Mammary epithelial cell (primary cell): ENCODE data around the gene ZNF451.

Source experiments
- EZH2 ChIP-seq: IDR thresholded peaks from 2 replicates; pipeline ENCODE4 v1.6.1; 2012; ENCODE audit warnings: low read length, inconsistent platforms, borderline replicate concordance
- TF ChIP-seq, protein P1 (sequence below), 2 donors: IDR thresholded peaks in 1 of 2; conservative IDR thresholded peaks in 1 of 2; 2 replicates each; pipeline ENCODE4 v1.5.1; 2011 to 2012; ENCODE audit warnings: inconsistent platforms in 2 of 2, low read length in 2 of 2, mild to moderate bottlenecking in 2 of 2, control low read depth in 1 of 2, low read depth in 1 of 2; ENCODE audit not compliant: insufficient read depth in 1 of 2; ENCODE audit errors: extremely low read depth in 1 of 2

DNA sequence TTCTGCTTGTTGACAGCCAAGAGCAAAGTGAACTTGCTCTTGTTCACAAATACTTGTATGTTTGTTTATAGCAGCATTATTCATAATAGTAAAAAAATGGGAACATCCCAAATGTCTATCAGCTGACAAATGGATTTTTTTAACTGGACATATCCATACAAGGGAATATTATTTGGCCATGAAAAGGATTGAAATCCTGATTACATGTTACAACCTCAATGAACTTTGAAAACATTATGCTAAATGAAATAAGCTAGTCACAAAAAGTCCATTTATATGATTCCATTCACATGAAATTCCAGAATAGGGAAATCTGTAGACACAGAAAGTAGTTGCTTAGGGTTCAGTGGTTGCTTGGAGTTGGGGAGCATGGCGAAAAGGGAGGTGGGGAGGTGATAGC is 53.7 kb downstream of the ZNF451 start:
- TF ChIP-seq, protein P1, sequence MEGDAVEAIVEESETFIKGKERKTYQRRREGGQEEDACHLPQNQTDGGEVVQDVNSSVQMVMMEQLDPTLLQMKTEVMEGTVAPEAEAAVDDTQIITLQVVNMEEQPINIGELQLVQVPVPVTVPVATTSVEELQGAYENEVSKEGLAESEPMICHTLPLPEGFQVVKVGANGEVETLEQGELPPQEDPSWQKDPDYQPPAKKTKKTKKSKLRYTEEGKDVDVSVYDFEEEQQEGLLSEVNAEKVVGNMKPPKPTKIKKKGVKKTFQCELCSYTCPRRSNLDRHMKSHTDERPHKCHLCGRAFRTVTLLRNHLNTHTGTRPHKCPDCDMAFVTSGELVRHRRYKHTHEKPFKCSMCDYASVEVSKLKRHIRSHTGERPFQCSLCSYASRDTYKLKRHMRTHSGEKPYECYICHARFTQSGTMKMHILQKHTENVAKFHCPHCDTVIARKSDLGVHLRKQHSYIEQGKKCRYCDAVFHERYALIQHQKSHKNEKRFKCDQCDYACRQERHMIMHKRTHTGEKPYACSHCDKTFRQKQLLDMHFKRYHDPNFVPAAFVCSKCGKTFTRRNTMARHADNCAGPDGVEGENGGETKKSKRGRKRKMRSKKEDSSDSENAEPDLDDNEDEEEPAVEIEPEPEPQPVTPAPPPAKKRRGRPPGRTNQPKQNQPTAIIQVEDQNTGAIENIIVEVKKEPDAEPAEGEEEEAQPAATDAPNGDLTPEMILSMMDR (conservative IDR thresholded peaks at IDR 0.05 in 1 of 2, IDR thresholded peaks at IDR 0.05 in 1 of 2; ENCODE audit: extremely low read depth in 1 of 2, insufficient read depth in 1 of 2, low read depth in 1 of 2, low read length in 2 of 2), result no peak
- no peak for TF ChIP-seq EZH2
